AG09319 (cell line): ENCODE results near the gene SULT6B1.
"Not testable (repeated sequence)": the region's sequence is repeated elsewhere in the genome, so short reads cannot be mapped to it uniquely, and the experiment has no call there.

Experiments used
- DNase-seq: peaks from one replicate; pipeline ENCODE4 v3.0.0-alpha.2; 2010; ENCODE audit warnings: low read depth; ENCODE audit errors: extremely low read depth
- TF ChIP-seq, protein P1 (sequence below): IDR thresholded peaks from 2 replicates; pipeline ENCODE4 v1.5.1; 2011; ENCODE audit warnings: low read depth, mild to moderate bottlenecking, inconsistent platforms, low read length, moderate library complexity

The SULT6B1 gene, protein sequence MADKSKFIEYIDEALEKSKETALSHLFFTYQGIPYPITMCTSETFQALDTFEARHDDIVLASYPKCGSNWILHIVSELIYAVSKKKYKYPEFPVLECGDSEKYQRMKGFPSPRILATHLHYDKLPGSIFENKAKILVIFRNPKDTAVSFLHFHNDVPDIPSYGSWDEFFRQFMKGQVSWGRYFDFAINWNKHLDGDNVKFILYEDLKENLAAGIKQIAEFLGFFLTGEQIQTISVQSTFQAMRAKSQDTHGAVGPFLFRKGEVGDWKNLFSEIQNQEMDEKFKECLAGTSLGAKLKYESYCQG

DNA sequence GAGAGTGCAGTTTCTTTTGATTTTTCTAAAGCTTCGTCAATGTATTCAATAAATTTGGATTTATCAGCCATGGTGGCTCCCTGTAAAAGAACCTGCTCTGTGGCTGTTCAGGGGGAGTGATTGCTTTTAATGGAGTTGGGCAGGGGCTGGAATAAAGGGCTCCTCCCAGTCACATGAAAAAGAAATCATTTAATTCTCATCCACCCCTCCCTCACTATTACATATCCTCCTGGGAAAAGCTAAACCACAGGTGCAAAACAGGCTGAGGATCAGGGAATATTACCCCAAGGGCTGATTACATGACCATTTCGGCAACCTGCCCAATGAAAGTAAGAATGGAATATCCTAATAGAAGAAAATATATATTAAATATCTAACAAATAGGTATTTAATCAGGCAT lies at the start of gene SULT6B1:
Gene SULT6B1 (minus strand): TSS at position 101 of the 400 bp plus-strand sequence. CDS start 30 bp downstream, at position 71.
- no peak for DNase-seq
- TF ChIP-seq, protein P1, sequence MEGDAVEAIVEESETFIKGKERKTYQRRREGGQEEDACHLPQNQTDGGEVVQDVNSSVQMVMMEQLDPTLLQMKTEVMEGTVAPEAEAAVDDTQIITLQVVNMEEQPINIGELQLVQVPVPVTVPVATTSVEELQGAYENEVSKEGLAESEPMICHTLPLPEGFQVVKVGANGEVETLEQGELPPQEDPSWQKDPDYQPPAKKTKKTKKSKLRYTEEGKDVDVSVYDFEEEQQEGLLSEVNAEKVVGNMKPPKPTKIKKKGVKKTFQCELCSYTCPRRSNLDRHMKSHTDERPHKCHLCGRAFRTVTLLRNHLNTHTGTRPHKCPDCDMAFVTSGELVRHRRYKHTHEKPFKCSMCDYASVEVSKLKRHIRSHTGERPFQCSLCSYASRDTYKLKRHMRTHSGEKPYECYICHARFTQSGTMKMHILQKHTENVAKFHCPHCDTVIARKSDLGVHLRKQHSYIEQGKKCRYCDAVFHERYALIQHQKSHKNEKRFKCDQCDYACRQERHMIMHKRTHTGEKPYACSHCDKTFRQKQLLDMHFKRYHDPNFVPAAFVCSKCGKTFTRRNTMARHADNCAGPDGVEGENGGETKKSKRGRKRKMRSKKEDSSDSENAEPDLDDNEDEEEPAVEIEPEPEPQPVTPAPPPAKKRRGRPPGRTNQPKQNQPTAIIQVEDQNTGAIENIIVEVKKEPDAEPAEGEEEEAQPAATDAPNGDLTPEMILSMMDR = no peak

DNA sequence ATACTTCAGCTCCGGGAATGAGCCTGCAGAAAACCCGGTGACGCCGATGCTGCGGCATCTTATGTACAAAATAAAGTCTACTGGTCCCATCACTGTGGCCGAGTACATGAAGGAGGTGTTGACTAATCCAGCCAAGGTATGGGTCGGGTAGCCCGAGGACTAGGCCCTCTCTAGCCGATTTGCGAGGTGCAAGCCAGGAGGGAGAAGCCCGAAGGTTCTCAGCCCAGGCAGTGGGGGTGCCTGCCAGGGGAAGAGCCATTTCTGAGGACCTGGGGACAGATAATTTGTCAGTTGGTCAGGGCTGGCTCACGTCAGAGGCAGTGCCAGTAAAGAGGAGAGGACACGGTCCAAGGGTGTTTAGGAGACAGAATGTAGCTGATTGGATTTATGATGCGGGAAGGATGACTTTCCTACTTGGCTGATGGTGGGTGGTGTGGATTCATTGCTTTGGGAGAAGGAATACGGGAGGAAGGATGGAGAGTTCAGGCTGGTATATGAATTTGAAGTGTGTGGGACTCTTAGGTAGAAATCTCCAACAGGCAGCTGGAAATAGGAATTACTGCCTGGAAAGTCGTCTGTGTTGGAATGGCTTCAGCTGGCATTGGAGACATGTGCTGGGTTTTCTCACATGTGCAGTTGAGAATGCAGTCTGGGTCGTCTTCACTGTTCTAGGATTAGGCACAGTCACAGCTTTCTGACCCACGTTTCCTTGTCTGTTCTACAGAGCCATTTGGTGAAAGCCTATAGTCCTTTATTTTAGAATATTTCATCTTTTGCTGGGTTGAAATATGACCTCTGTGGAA lies 43.9 kb upstream of the SULT6B1 start:
- DNase-seq = no peak

DNA sequence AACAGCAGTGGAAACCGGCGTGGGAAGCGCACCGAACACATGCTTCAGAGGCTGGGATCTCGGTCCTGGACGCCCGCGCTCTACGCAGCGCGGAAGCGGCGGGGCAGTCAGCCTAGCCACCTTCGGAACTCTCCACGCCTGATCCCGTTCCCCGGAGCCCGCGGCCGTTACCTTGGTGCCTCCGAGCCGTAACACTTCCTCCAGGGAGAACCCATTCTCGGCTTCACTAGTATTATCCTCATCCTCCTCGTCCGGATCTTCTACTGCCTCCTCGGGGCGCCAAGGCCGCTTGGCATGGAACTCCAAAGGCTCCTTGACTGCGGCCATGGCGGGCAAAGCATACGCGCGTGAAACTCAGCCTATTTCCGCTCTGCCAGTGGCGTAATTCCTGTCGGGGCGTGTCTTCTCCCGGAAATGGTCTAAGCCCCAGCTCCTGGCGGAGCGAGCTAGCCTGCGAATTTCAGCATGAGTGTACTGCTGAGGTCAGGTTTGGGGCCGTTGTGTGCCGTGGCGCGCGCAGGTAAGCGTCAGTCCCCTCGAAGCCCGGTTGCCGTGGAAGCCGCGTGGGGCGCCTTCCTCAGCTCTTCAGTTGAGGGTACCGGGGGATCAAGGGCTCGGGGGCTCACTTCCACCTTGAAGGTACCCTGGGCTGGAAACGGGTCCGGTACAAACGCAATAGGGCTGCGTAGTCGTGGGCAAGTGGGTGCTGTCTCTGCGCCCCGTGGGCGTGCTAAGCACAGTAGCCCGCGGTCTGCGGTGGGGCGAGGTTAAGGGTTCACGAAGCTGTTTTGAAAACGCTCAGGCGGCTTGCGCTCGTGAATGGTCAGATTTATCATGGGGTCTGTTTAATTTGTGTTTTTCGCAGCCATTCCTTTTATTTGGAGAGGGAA lies 43.0 kb upstream of the SULT6B1 start, which contains the start of the genes CEBPZ and NDUFAF7:
Gene CEBPZ (minus strand): TSS at position 356 of the 890 bp plus-strand sequence. CDS start 29 bp downstream, at position 327.
Gene NDUFAF7 (plus strand): TSS at position 418 of the 890 bp plus-strand sequence. CDS start 48 bp downstream, at position 466.
- TF ChIP-seq, protein P1 = no peak
- DNase-seq = peak; percentile 75

More for the DNA sequence above, 43.9 kb upstream of the SULT6B1 start:
- TF ChIP-seq, protein P1 = no peak

DNA sequence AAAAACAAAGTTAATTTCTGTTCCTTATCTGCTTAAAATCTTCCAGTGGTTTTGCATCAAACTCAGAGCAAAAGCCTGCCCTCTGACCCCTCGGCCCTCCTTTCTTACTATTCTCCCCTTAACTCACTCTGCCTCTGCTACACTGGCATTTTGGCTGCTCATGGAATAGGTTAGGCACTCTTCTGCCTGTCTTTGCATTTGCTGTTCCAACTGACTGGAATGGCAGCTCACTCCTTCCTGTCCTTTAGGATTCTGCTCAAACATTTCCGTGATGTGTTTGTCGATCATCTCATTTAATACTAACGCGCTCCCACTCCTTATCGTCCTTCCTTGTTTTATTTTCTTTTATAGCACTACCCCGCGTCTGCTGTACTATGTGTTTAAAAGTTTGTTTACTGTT lies 42.1 kb upstream of the SULT6B1 start:
- TF ChIP-seq, protein P1 = no peak
- DNase-seq = no peak

DNA sequence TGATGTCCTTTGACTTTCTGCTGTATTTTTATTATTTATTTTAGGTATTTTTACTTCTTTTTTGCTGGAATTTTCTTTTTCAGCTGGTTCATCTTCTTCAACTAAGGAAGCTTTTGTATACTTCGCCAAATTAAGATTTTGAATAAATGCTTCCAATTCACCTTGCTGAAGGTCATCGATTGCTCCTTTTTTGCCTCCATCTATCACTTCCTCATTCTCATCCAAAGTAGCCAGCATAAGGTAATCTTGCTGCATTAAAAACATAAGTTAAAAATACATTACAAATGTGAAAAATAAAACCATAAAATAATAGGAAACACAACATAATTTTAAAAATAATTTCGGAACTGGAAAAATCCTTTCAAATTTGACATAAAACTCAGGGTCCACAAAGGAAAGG lies 40.3 kb upstream of the SULT6B1 start:
- DNase-seq = no peak
- TF ChIP-seq, protein P1 = no peak

DNA sequence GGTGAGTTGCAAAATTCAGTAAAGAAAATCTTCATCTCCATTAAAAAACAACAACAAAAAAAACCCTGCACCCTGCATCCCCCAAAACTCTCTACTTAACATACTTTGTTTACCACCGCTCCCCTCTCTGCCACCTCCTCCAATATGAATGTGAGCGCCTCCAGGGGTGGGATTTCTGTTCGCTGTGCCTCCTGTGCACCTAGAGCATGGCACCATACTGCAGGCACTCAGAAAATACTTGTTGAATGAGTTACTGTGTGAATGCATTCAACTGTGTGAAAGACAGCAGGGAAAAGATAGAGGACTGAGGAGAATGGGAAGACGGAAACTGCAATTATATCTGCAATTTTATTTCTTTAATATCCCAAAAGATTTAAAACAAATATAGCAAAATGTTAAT lies 38.4 kb upstream of the SULT6B1 start:
- TF ChIP-seq, protein P1 = no peak

DNA sequence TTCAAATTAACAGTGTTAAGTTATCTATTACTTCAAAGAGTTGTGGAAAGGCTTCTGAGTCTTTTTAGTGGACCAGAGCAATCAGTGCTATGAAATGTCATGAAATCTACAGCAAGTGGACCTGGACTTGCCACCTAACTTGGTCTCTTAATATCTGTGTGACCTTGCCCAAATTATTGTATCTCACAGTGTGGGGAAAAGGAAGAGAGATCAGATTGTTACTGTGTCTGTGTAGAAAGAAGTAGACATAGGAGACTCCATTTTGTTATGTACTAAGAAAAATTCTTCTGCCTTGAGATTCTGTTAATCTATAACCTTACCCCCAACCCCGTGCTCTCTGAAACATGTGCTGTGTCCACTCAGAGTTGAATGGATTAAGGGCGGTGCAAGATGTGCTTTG lies 36.7 kb upstream of the SULT6B1 start:
- not testable (repeated sequence) for DNase-seq

More for the DNA sequence above, 38.4 kb upstream of the SULT6B1 start:
- no peak for DNase-seq
